OCI-LY3 (cell line): ENCODE data around the gene SURF4.

Experiments used
- H2AFZ ChIP-seq: fragments of 200-600, 300-600 bp; shearing (Covaris generic); 2 replicates; pipeline ENCODE4 v1.6.0; 2014; ENCODE audit warnings: antibody characterized with exemption, low read depth, low read length
- H3K27ac ChIP-seq: fragments of 200-600, 300-600 bp; sonication (generic); 2 replicates; pipeline ENCODE4 v1.5.1; 2014; ENCODE audit warnings: mild to moderate bottlenecking, low read length, moderate library complexity, mixed read lengths
- H3K27me3 ChIP-seq: fragments of 200-600, 300-600 bp; sonication (generic); 2 replicates; pipeline ENCODE4 v1.6.1; 2014; ENCODE audit warnings: low read depth, low read length, mixed read lengths
- H3K36me3 ChIP-seq: fragments of 200-600, 300-600 bp; sonication (generic); replicated peaks from 2 replicates; pipeline ENCODE3; 2014; ENCODE audit warnings: low read depth, low read length, mixed read lengths
- H3K4me1 ChIP-seq: fragments of 300-600, 200-600 bp; sonication (generic); 2 replicates; pipeline ENCODE4 v1.6.1; 2014; ENCODE audit warnings: low read length, mixed read lengths
- H3K4me2 ChIP-seq: fragments of 200-600, 300-600 bp; sonication (generic); 2 replicates; pipeline ENCODE4 v1.6.1; 2014; ENCODE audit warnings: low read length, mixed read lengths
- H3K4me3 ChIP-seq: fragments of 300-600, 200-600 bp; sonication (generic); 2 replicates; pipeline ENCODE4 v1.5.1; 2014; ENCODE audit warnings: antibody characterized with exemption, mild to moderate bottlenecking, low read length, moderate library complexity
- H3K79me2 ChIP-seq: fragments of 300-600, 200-600 bp; shearing (Covaris generic); 2 replicates; pipeline ENCODE4 v1.6.1; 2014; ENCODE audit warnings: mild to moderate bottlenecking, low read length, mixed read lengths
- H3K9ac ChIP-seq: fragments of 300-600, 200-600 bp; shearing (Covaris generic); 2 replicates; pipeline ENCODE4 v1.6.0; 2014; ENCODE audit warnings: mild to moderate bottlenecking, low read length, moderate library complexity
- H3K9me3 ChIP-seq: fragments of 200-600, 300-600 bp; shearing (Covaris generic); 2 replicates; pipeline ENCODE4 v1.6.1; 2014; ENCODE audit warnings: low read length, mixed read lengths; ENCODE audit not compliant: insufficient read depth
- H4K20me1 ChIP-seq: fragments of 200-600, 300-600 bp; sonication (generic); 2 replicates; pipeline ENCODE4 v1.6.1; 2016; ENCODE audit warnings: low read length, mixed read lengths; ENCODE audit not compliant: insufficient read depth
- EZH2phosphoT487 ChIP-seq: fragments of 200-600 bp; shearing (Covaris generic); IDR thresholded peaks from 2 replicates; pipeline ENCODE4 v1.6.1; 2018; ENCODE audit warnings: antibody characterized with exemption, mixed run types, low read depth
- TF ChIP-seq, protein P1 (sequence below): fragments of 200-600, 300-600 bp; sonication (generic); IDR thresholded peaks from 2 replicates; pipeline ENCODE4 v1.5.1; 2014; ENCODE audit warnings: antibody characterized with exemption, low read length, low read depth

Gene SURF4

GRCh38 chr9:133390713-133391112 lies 14.9 kb upstream of the SURF4 start:
- H3K36me3 ChIP-seq = no peaks in the 10 kb centered on the region
- no peaks in the 10 kb centered on the region for H3K9me3 ChIP-seq
- no peak overlapping the region for H3K4me2 ChIP-seq
- no peak for TF ChIP-seq EZH2phosphoT487
- TF ChIP-seq, protein P1, sequence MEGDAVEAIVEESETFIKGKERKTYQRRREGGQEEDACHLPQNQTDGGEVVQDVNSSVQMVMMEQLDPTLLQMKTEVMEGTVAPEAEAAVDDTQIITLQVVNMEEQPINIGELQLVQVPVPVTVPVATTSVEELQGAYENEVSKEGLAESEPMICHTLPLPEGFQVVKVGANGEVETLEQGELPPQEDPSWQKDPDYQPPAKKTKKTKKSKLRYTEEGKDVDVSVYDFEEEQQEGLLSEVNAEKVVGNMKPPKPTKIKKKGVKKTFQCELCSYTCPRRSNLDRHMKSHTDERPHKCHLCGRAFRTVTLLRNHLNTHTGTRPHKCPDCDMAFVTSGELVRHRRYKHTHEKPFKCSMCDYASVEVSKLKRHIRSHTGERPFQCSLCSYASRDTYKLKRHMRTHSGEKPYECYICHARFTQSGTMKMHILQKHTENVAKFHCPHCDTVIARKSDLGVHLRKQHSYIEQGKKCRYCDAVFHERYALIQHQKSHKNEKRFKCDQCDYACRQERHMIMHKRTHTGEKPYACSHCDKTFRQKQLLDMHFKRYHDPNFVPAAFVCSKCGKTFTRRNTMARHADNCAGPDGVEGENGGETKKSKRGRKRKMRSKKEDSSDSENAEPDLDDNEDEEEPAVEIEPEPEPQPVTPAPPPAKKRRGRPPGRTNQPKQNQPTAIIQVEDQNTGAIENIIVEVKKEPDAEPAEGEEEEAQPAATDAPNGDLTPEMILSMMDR = no peak
- H4K20me1 ChIP-seq = no peaks in the 10 kb centered on the region
- no peaks in the 10 kb centered on the region for H3K4me1 ChIP-seq
- H3K27ac ChIP-seq = no peak overlapping the region
- no peak overlapping the region for H3K4me3 ChIP-seq
- no peaks in the 10 kb centered on the region for H3K79me2 ChIP-seq
- H2AFZ ChIP-seq = no peak overlapping the region
- no peaks in the 10 kb centered on the region for H3K27me3 ChIP-seq
- H3K9ac ChIP-seq = no peak overlapping the region

- TF ChIP-seq, protein P1 = no peak
- TF ChIP-seq EZH2phosphoT487 = no peak
- H3K9me3 ChIP-seq = no peaks in the 10 kb centered on the region
- H3K36me3 ChIP-seq = no peaks in the 10 kb centered on the region
These were observed 13.7 kb upstream of the SURF4 start for GRCh38 chr9:133389562-133389961.

GRCh38 chr9:133389025-133389557 lies 13.2 kb upstream of the SURF4 start:
- Histone ChIP-seq H3K4me2 (no peak overlapping the region), H4K20me1 (no peaks in the 10 kb centered on the region), H3K27me3 (no peaks in the 10 kb centered on the region), H3K79me2 (no peaks in the 10 kb centered on the region), H3K4me3 (no peak overlapping the region), H3K27ac (no peak overlapping the region), H2AFZ (no peak overlapping the region), H3K9ac (no peak overlapping the region), H3K4me1 (no peaks in the 10 kb centered on the region), H3K9me3 (no peaks in the 10 kb centered on the region), H3K36me3 (no peaks in the 10 kb centered on the region)
- no peak for TF ChIP-seq EZH2phosphoT487
- TF ChIP-seq, protein P1 = no peak

More at GRCh38 chr9:133389562-133389961, 13.7 kb upstream of the SURF4 start:
- Histone ChIP-seq H3K79me2 (no peaks in the 10 kb centered on the region), H4K20me1 (no peaks in the 10 kb centered on the region), H3K4me3 (no peak overlapping the region), H2AFZ (no peak overlapping the region), H3K27me3 (no peaks in the 10 kb centered on the region), H3K4me2 (no peak overlapping the region), H3K27ac (no peak overlapping the region), H3K9ac (no peak overlapping the region), H3K4me1 (no peaks in the 10 kb centered on the region)

DNA sequence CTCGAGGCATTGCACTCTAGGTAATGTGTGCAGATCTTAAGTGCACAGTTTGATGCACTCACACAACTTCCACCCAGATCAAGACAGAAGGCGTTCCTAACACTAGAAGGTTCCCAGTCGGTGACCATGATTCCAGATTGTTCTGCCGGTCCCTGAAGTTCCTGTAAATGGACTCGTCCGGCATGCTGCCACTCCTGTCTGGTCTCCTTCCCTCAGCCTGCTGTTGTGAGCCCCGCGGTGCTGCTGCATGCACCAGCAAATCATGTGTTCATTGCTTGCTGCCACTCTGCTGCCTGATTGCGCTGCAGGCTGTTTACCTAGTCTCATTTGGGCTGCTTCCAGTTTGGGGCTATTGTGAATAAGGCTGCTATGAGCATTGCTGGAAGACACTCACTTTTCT lies 11.8 kb upstream of the SURF4 start:
- H3K36me3 ChIP-seq = no peaks in the 10 kb centered on the region
- no peaks in the 10 kb centered on the region for H3K79me2 ChIP-seq
- no peaks in the 10 kb centered on the region for H3K27me3 ChIP-seq
- H4K20me1 ChIP-seq = no peaks in the 10 kb centered on the region
- no peaks in the 10 kb centered on the region for H3K4me1 ChIP-seq
- H2AFZ ChIP-seq = no peak overlapping the region
- no peak overlapping the region for H3K4me2 ChIP-seq
- TF ChIP-seq EZH2phosphoT487 = no peak
- TF ChIP-seq, protein P1 = no peak
- no peak overlapping the region for H3K27ac ChIP-seq
- H3K9ac ChIP-seq = no peak overlapping the region
- H3K4me3 ChIP-seq = no peak overlapping the region
- H3K9me3 ChIP-seq = no peaks in the 10 kb centered on the region; the same call in 1 of the 2 replicates
